Fibroblast of skin of back (primary cell): ENCODE measurements around the gene NUDT14.

Source experiments
- DNase-seq: peaks from one replicate; pipeline ENCODE4 v3.0.0-alpha.2; 2013

Gene NUDT14

DNA sequence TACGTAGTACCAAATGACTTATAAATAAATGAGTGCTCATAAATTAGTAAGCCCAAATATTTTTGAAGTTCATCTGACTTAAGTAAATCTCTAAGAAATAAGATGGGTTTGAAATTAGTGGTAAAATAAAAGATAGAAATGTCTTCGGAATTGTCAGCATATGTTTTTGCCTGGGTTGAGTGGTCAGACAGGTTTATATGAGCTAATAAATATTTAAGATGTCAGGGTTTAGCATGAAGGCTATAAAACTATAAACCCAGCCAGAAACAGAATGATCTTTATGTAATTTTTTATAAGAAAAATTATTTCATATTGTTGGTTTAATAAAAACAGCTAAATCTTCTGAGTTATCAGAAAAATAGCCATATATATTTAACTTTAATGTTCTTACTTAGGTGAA, 49.9 kb downstream of the NUDT14 start:
- no peak for DNase-seq

GRCh38 chr14:105128059-105128458, 53.1 kb downstream of the NUDT14 start:
- no peak for DNase-seq

- no peak for DNase-seq
These were observed 54.2 kb downstream of the NUDT14 start for GRCh38 chr14:105126981-105127329.

GRCh38 chr14:105126126-105126980, 54.8 kb downstream of the NUDT14 start:
- DNase-seq, result no peak

DNA sequence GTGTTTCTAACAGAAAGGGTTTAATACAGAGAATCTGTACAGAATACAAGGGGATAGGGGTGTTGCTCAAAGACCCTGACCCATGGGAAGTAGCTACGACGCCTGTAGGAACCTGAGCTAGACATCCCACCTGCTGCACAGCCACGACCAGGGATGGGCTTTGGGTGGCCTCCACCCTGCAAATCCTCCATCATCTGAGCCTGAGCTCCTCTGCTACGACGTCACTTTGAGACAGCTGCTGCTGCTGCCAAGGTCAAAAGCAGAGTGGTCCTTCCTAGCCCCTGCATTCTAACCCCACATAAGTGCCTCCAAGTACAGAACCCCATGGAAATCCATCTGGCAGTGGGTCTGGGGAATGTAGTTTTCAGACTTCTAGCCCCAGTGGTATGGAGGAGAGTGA, 56.3 kb downstream of the NUDT14 start:
- no peak for DNase-seq

DNA sequence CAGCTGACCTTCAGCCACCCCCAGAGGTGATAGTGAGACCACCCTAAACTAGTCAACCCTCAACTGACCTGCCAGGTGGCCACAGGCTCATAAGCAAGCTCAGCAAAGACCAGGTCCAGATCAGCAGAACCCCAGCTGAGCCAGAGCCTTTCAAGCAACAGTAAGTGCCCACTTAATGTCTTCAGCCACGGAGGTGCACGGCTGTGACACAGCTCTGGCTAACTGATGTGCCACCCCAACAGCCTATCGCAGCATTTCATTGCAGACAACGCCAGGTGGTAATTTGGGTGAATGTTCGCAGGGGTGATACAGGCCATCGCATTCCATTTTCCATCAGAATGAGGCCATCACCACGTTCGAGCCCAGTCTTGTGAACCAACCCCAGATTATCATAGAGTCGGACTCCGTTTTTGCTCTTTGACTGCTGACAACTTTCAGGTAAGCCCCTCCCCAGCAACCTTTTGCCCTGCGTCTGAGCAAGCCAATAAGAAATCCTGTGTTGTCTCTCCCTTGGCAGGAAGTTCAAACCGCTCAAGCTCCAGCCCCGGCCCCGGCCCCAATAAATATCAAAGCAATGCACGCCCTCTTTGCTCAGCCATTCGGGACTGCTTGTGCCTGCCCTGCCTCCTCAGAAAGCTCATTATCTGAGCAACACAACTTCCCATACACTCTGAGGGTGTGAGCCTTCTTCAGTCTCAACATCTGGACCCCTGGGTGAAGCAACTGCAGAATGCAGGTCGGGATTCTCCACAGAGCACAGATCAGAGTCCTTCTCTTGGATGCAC, 56.9 kb downstream of the NUDT14 start:
- no peak for DNase-seq

DNA sequence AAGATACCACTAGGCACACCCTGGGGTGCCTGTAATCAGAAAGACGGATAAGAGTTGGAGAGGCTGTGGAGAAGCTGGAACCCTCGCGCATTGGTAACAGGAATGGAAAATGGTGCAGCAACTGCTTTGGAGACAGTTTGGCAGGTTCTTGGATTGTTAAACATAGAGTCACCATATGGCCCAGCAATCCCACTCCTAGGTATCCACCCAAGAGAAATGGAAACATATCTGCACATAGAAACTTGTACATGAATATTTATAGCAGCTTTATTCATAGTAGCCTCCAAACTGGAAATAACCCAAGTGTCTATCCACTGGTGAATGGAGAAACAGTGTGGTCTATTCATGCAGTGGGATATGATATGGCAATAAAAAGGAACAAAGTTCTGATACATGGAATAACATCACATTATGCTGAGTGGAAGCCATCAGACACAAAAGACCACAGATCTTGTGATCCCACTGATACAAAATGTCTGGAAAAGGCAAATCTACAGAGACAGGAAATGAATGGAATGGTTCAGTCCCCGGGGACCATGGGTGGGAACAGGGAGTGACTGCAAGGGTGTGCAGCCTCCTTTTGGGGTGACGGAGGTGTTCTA, 57.9 kb downstream of the NUDT14 start:
- DNase-seq, result no peak
